K562 (cell line): ENCODE measurements around the gene RNF4. TPM values are rescaled to one million over a fixed set of nuclear protein-coding genes. Genes with fewer than 3 reads are reported as not detected.

ENCODE experiments used
- ATAC-seq: fragments of 200-7000 bp; cut with Tn5 transposase; 3 replicates; pipeline ENCODE4 v1.9.1; 2020; ENCODE audit warnings: moderate library complexity
- BruUV-seq: library from RNA; stranded (reverse); fragments of 400-500 nt; replicated peaks from 2 replicates; lab custom pipeline; 2021; lab: Mats Ljungman, UMichigan
- CTCF ChIA-PET: fragments of 300-600 bp; formaldehyde crosslinking; extraction: SDS; loops from one replicate; lab custom pipeline; 2021; ENCODE audit warnings: low intra/inter-chr PET ratio; lab: Yijun Ruan, JAX
- POLR2A ChIA-PET: fragments of 300-600, 350-650 bp; sonication (Branson Sonifier 250); formaldehyde crosslinking; extraction: SDS; loops from one replicate; lab custom pipeline; 2021; ENCODE audit warnings: antibody characterized with exemption, inconsistent platforms; lab: Yijun Ruan, JAX
- DNase-seq, 4 experiments: peaks; one replicate each; pipeline versions ENCODE4 v3.0.0 to v3.0.0-alpha.2; 2011 to 2018; ENCODE audit warnings: low spot score in 3 of 4, mixed read lengths in 3 of 4; ENCODE audit errors: extremely low read depth in 1 of 4
- FAIRE-seq: peaks from 2 replicates; lab custom pipeline; 2011; peaks lifted over from hg19 to GRCh38; lab: Jason Lieb, UNC
- H2AFZ ChIP-seq: 2 replicates; pipeline ENCODE4 v1.6.0; 2011; ENCODE audit warnings: low read depth, low read length, control low read depth, inconsistent platforms
- H3K27ac ChIP-seq: fragments of 200-600 bp; 3 replicates; pipeline ENCODE4 v1.8.0; 2011; ENCODE audit warnings: low read depth, mild to moderate bottlenecking, control low read depth, inconsistent platforms, low read length, moderate library complexity, mixed read lengths; ENCODE audit errors: extremely low read depth
- H3K27me3 ChIP-seq, 2 experiments: fragments of 300-600 bp in 1 of 2; 2 replicates in 1 of 2; 3 replicates in 1 of 2; pipeline versions ENCODE4 v1.6.0 to v1.8.0; 2011; ENCODE audit warnings: inconsistent platforms in 2 of 2, low read length in 2 of 2, mild to moderate bottlenecking in 1 of 2, mixed read lengths in 1 of 2, moderate library complexity in 1 of 2; ENCODE audit not compliant: control insufficient read depth in 2 of 2, insufficient read depth in 2 of 2
- H3K36me3 ChIP-seq: fragments of 300-600 bp; 3 replicates; pipeline ENCODE4 v1.8.0; 2011; ENCODE audit warnings: mild to moderate bottlenecking, low read length, inconsistent platforms; ENCODE audit not compliant: control insufficient read depth, insufficient read depth
- H3K4me1 ChIP-seq, 2 experiments: fragments of 200-600 bp in 1 of 2; replicated peaks in 1 of 2; 2 replicates in 1 of 2; 3 replicates in 1 of 2; pipeline versions ENCODE4 v1.5.1 to v1.8.0; 2011; ENCODE audit warnings: inconsistent platforms in 2 of 2, low read length in 2 of 2, mild to moderate bottlenecking in 1 of 2, mixed read lengths in 1 of 2, moderate library complexity in 1 of 2; ENCODE audit not compliant: control insufficient read depth in 2 of 2, insufficient read depth in 2 of 2
- H3K4me2 ChIP-seq: 2 replicates; pipeline ENCODE4 v1.6.1; 2011; ENCODE audit warnings: low read length, control low read depth, inconsistent platforms, mixed read lengths; ENCODE audit not compliant: insufficient read depth
- H3K4me3 ChIP-seq: fragments of 200-600 bp; sonication (generic), shearing (Covaris generic); 2 replicates; pipeline ENCODE4 v1.5.1; 2016; ENCODE audit warnings: control low read depth, inconsistent platforms
- H3K79me2 ChIP-seq: fragments of 200-600 bp; 3 replicates; pipeline ENCODE4 v1.8.0; 2011; ENCODE audit warnings: low read length, inconsistent platforms; ENCODE audit not compliant: control insufficient read depth, insufficient read depth
- H3K9ac ChIP-seq, 2 experiments: 2 replicates each; pipeline versions ENCODE4 v1.6.0 to v1.6.1; 2011; ENCODE audit warnings: low read depth in 2 of 2, low read length in 2 of 2, control low read depth in 1 of 2, inconsistent platforms in 1 of 2, mild to moderate bottlenecking in 1 of 2, mixed read lengths in 1 of 2; ENCODE audit not compliant: insufficient read depth in 1 of 2
- H3K9me1 ChIP-seq: one replicate; pipeline ENCODE4 v1.6.0; 2011; ENCODE audit warnings: inconsistent platforms, mild to moderate bottlenecking, low read length, moderate library complexity; ENCODE audit not compliant: control insufficient read depth, insufficient read depth
- H3K9me3 ChIP-seq: replicated peaks from 2 replicates; pipeline ENCODE4 v1.5.1; 2011; ENCODE audit warnings: low read depth, low read length, inconsistent platforms; ENCODE audit not compliant: control insufficient read depth, insufficient read depth
- H4K20me1 ChIP-seq: replicated peaks from 2 replicates; pipeline ENCODE4 v1.6.1; 2011; ENCODE audit warnings: low read length, inconsistent platforms, mixed read lengths; ENCODE audit not compliant: control insufficient read depth, insufficient read depth
- IRF2 ChIP-seq: sonication (generic); formaldehyde crosslinking; IDR thresholded peaks from 2 replicates; pipeline ENCODE4 v1.8.1; 2022; ENCODE audit warnings: mild to moderate bottlenecking, missing genetic modification reagents
- ZNF395 ChIP-seq: fragments of 200-800 bp; sonication (Bioruptor generic); IDR thresholded peaks from 2 replicates; pipeline ENCODE4 v1.6.1; 2017; ENCODE audit warnings: missing genetic modification characterization, missing compliant biosample characterization
- WGBS: fragments of 100-300 bp; shearing (Covaris generic); methylation state at CpG from one replicate; pipeline ENCODE4 v1.1.6; 2016; ENCODE audit warnings: low coverage, mixed read lengths; ENCODE audit not compliant: insufficient coverage; ENCODE audit errors: missing lambda C conversion rate; 5-methylcytosine and 5-hydroxymethylcytosine counted together
- in situ Hi-C: fragments of 300-500 bp; cut with MboI; formaldehyde crosslinking; loops from 4 replicates; pipeline ENCODE4 v1.15.0; 2018; ENCODE audit warnings: inconsistent platforms, mixed read lengths
- intact Hi-C: fragments of 100-400 bp; cut with micrococcal nuclease; formaldehyde crosslinking; loops from 2 replicates; pipeline ENCODE4 v1.14.2; 2022
- polyA plus RNA-seq, 8 experiments: library from polyadenylated mRNA; depleted of rRNA in 4 of 8; stranded (reverse) in 5 of 8; unstranded in 3 of 8; fragments of >200 nt; fragmentation: Nextera tagmentation in 2 of 8; fragmentation: Illumina TruSeq in 1 of 8; extraction: Ambion mirVana in 2 of 8; extraction: Trizol in 1 of 8; gene quantifications; 2 replicates each; pipeline versions ENCODE4 v1.2.1 to v1.2.3, GENCODE V29; 2011 to 2014; ENCODE audit warnings: inconsistent platforms in 1 of 8, missing spikeins in 1 of 8
- total RNA-seq, 7 experiments: library from RNA; depleted of rRNA in 6 of 7; stranded (reverse); fragments of >200 nt in 6 of 7; fragmentation: Illumina TruSeq in 2 of 7; extraction: Trizol in 2 of 7; gene quantifications; 2 replicates each; pipeline versions ENCODE4 v1.2.1 to v1.2.3, GENCODE V29; 2011 to 2021; ENCODE audit warnings: low replicate concordance in 1 of 7

RNF4 gene
- total and polyA plus RNA-seq, 9 of the 15 experiments (the other 6 are each of a cell fraction or from before 2014, with no cell fraction given): 19.2 to 59.3 (median 44.8) TPM

- CTCF ChIA-PET: no interaction called here
- ATAC-seq: no peak
Observed at GRCh38 chr4:2437475-2438215, 31.3 kb upstream of the RNF4 start.

More at GRCh38 chr4:2437475-2438215, 31.3 kb upstream of the RNF4 start:
- H4K20me1 ChIP-seq: no peaks in the 10 kb centered on the region
- H3K79me2 ChIP-seq: no peaks in the 10 kb centered on the region
- no peak for DNase-seq
- no peak for TF ChIP-seq ZNF395 (CRISPR knock-in tag)
- TF ChIP-seq IRF2 (CRISPR knock-in tag): no peak
- no peaks in the 10 kb centered on the region for H3K27me3 ChIP-seq
- H3K4me1 ChIP-seq: peaks cover 14 to 47% of the 10 kb centered on the region in 2 experiments
- H3K36me3 ChIP-seq: no peaks in the 10 kb centered on the region
- no peak overlapping the region for H3K27ac ChIP-seq
- FAIRE-seq: no peak
- H2AFZ ChIP-seq: no peak overlapping the region
- H3K9me3 ChIP-seq: no peaks in the 10 kb centered on the region
- POLR2A ChIA-PET: interaction anchor here (0.6 to 1.3 kb wide), 4 partner anchors 9 to 154 kb away, joined by 3 to 8 read pairs (median 3); partner anchors contain the start of gene RNF4
- H3K9me1 ChIP-seq: no peaks in the 10 kb centered on the region
- no peak overlapping the region for H3K9ac ChIP-seq
- in situ Hi-C loops: no loop called here
- WGBS: 63% methylated on average over 23 of the region's 25 CpGs
- intact Hi-C loops: no loop called here
- H3K4me2 ChIP-seq: no peak overlapping the region
- no TSS peak for BruUV-seq
- H3K4me3 ChIP-seq: no peak overlapping the region
